GM21825 (cell line): ENCODE results near the gene OLFM3.

Experiments used
- ATAC-seq: cut with Tn5 transposase; IDR thresholded peaks from one replicate; pipeline ENCODE4 v1.9.1; 2021; ENCODE audit warnings: mild to moderate bottlenecking, moderate library complexity; ENCODE audit not compliant: unreplicated experiment

The OLFM3 gene

DNA sequence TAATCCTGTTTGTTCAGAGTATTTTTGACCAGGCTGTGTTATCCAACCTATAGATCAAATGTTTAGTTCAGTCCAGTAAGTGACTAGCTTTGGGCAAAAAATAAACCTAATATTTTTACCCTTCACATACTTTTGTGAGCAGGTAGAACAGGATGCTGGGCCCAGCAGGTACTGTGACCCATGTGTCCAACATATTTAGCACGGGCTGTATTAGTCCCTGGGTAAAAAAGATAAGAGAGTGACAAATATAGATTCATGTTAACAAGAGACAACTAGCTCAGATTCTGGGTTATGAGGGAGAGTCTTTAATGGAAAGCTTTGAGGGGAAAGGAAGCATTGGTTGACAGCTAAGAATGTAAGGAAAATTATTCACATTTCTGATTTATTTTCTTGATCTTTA lies 43.1 kb downstream of the OLFM3 start:
- no peak for ATAC-seq

DNA sequence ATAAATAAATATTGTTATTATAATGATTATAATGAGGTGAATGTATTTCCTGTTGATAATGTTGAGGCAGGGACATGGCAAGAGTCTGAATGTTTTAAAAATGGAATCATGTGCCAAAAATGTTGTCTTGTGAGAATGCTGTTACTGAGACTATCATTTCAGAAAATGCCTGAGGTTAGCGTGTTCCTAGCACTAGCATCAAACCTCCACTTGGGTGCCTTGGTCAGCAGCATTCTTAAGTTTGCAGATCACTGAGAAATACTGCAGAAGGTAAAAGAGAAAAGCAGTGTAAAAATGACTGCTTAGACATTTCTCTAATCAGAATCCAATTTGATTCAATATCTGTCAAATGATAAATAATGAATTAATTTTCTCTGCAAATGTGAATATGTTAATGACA lies 50.8 kb downstream of the OLFM3 start:
- no peak for ATAC-seq

DNA sequence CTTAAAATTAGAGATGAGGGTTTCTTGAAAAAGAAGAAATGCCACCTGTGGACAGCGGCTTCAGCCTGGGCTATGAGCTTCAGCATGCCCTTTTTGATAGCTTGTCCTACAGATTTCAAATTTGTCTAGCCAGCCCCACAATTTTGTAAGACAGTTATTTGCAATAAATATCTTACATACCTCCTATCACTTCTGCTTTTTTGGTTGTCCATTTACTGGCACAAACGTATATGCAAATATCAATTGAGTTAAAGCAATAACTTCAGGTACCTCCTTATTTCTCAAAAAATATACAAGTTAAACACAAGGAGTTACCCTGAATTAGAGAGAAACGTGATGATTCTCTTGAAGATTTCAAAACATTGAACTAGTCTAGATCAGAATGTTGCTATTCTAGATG lies 53.5 kb downstream of the OLFM3 start:
- no peak for ATAC-seq

DNA sequence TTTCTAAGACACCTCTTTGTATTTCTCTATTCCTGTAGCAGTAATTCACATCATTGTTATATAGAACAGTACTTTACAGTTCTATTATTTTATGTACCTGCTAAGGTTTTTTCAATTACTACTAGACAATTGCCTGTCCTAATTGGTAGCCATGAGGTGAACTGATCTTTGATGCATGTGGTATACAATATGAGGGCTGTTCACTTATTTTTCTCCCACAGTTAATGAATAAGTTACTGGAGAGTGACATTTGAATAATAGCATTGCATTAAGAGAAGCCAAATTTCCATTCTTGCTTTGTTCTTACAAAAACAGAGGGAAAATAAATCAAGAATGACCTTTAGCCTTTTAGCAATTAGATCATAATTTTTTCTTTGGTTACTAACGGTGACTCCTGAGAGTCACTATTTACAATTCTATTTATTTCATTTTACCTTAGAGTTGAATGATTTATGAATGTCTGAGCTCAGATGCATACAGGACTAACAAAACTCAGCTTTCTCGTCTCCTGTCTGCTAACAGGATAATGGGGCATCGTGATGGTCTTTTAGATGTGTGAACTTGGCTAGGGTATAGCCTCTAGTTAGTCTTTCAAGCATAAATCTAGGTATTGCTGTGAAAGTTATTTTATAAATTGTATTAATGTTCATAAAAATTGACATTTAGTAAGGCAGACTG lies 54.1 kb downstream of the OLFM3 start:
- ATAC-seq, result no peak

DNA sequence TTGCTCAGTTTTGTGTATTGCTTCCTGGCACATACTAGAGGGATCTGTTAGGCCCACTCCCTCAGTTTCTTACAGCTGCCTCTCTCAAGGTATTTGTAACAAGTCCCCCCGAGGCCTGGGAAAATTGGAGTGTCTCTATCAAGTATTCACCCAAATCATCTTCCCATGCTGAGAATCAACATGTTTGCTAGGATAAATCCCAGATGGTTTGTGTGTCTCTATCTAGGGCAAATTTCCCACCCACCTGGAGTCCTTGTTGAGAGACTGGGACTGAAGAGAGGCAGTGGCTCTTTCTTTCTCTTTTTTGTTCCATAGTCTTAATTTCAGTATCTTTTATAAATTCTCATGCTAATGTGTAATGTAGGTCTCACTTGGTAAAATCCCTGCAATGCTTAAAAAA lies 58.0 kb downstream of the OLFM3 start:
- no peak for ATAC-seq

DNA sequence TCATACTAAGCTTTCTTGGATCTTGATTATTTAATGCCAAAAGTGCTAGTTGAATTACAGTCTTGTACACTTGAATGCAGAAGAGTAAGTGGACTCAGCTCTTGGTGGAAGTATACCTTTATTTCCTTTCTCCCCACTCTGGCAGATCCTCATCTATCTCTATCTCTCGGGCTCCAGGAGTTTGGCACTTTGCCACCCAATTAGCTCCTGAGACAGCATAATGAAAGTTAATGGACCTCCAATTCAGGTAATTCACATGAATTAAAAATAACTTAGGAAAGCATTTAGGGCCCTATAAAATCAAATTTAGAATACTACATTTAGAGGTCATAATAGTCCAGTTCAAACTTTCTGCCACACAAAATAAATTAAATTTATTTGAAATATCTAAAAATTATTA lies 67.4 kb downstream of the OLFM3 start:
- no peak for ATAC-seq

DNA sequence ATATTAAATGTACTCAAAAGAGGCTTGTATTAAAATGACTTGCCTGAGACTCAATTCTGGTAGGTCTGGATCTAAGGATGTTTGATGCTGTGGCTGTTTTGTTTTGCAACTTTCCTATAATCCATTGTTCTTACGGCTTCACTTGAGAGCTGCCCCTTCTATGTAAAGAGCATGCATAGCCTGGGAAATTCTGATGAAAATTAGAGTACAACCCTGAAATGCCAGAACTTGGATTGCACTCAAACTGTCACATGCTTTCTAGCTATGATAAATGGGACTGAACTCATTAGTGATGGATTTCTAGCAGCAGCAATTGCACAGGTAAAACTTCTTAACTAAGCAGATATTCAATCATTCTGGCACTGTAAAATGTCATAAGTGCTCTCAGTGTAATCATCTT lies 67.9 kb downstream of the OLFM3 start:
- ATAC-seq, result no peak

DNA sequence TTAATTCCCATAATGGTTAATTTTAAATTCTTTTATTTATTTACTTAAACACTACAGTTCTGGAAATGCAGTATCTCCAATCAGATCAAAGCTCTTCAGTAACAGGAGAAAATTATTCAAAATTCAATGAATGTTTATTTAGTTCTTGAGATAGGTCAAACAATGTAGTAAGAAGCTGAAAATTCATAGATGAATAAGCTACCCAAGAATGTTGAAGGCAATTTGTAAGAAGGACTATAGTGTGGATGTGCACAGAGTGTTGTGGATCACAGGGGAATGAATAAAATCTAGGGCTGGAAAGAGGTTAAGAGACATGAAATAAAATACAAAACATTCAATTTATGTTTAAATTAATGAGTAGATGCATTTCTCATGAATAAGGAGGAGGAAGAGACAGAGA lies 72.0 kb downstream of the OLFM3 start:
- no peak for ATAC-seq

DNA sequence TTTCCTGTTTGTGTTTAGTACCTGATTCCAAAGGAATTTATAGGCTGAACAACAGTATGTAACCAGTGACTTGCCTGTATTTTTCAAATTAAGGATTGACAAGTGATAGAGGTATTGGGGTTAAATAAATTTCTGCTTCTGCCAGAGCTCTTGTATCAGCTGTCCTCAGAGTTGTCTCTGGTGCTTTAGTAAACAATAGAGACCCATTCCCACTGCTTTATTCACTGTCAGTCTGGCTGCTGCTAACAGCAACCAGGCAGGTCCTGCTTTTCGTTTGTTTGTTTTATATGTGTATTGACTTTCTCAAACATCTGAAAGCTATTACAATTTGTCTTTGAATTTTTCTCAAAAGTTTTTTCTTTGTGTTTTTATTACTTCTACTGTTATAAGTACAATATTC lies 76.1 kb downstream of the OLFM3 start:
- ATAC-seq, result no peak

DNA sequence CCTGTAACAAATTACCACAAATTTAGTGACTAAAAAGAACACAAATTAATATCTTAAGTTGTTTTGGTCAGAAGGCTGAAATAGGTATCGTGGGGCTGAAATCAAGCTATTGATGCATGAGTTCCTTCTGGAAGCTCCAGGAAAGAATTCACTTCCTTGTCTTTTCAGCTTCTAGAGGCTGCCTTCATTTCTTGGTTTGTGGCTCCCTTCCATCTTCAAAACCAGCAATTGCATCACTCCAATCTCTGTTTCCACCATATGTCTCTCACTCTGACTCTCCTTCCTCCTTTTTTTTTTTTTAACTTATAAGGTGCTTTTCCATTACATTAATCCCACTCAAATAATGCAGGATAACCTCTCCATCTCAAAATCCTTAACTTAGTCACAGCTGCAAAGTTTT lies 78.4 kb downstream of the OLFM3 start:
- ATAC-seq, result no peak

DNA sequence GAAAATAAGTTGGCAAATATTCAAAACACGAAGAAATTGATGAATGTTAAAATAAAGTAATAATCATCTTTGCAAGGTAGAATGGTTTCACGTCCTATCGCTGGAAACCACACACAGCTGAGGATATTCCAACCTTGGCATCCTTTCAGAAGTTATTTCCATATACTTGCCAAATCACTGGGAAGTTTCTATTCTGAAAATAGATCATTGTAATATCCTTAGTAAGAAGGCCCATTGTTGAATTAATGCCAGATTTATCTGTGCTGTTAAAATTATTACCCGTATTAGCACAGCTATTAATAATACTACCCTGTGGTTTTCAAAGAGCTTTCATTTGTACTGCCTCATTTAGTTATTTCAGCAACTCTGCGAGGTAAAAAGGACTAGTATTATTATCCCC lies 81.1 kb downstream of the OLFM3 start:
- no peak for ATAC-seq

DNA sequence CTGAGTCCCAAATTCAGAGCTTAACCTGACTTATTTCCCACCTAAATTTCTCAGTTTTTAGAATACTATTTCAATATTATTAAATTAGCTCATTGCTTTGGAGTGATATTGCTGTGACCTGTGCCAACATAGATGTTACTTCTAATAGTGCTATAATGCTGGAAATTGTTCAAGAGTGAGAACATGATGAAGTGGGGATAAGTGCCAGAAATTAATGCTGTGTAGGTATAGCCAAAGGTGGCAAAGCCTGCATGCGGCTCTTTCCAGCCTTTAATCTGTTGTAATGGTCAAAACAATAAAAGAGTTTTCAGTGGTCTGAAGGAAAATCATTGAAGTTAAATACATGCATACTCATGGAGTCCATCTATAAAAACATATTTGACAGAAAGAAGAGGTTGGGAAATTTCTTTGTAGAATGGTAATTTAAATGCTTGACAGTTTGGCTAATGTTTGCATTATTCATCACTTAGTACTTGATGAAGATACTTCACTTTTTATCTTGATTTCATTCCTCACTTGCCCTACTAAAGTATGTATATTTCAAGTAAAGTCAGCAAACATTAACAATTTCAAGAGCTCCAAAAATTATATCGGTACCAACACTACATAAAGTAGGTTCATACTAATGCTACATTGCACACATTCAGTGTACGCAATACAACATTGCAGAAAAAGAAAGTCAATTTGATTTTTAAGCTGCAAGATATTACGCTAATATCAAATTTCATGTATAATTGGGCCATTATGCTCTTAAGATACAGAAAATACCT lies 82.1 kb downstream of the OLFM3 start:
- ATAC-seq, result no peak

DNA sequence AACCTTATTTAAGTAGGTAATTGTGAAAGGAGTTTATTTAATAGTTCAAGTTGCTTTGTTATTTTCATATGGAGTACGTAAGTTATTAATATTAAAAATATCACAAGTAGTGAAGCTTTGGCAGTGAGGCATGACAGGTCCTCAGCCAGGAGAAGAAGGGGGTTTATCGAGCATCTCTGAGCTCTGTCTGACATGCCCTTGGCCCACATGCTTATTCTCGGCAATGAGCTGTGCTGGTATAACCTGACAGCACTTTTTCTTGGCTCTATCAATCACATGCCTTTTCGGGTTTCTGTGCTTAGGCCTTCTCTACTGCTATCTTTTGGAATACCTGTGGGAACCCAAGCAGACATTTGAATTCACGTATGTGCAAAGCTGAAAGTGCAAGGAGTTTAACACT lies 84.8 kb downstream of the OLFM3 start:
- ATAC-seq, result no peak

DNA sequence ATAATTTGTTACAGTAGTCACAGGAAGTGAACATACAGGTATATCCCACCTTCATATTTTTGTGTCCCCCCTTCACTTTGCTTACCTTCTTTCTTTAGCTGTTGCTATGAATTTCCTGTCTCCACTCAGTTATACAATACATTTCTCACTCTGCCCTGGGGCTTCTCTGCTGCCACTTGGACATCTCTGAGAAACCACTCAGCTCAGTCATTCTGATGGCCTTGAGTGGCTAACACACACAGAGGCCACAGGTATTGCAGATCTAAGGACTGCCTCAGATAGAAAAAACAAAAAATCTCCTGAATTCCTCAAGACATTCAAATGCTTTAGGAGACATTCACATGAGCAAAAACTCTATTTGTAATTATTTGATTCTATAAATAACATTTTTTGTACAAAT lies 87.7 kb downstream of the OLFM3 start:
- no peak for ATAC-seq

DNA sequence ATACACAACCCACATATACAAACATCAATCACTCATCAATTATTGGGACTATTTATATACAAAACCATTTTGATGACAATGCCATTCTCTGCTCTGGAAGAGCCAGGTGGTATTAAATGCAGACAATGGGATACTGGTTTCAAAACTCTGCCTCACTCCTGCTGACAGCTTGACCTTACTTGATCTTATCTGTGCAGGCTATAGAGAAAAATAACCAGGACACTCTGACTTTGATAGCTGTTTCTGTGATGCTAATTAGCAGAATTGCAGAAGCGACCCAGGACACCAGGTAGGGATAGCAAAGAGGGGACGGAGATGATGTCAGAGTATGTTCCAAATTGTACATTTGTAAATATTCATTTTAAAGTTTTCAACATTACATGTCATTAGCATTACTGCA lies 89.5 kb downstream of the OLFM3 start:
- ATAC-seq, result no peak

DNA sequence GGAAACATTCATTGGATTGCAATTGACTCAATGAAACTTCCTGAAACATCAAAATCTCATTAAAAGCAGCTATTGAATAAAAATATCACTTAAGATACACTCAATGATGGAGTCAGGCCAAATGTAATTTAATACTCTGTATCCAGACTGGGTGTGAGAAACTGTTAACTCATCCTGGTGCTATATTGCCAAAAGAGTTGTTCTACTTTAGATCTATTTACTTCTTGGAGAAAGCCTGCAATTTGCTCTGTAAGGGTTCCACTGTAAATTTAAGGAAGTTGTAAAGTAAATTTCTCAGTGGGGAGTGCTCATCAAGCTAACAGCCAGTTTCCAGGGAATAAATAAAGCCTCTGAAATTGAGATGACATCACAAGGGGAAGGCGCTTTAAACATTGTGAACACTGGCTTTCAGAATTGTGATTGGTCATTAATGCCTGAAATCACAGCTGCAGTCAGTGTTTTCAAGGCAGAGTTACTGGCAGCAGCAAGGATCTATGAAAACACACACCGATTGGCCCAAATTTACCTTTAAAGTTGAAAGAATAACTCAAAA lies 91.4 kb downstream of the OLFM3 start:
- no peak for ATAC-seq

DNA sequence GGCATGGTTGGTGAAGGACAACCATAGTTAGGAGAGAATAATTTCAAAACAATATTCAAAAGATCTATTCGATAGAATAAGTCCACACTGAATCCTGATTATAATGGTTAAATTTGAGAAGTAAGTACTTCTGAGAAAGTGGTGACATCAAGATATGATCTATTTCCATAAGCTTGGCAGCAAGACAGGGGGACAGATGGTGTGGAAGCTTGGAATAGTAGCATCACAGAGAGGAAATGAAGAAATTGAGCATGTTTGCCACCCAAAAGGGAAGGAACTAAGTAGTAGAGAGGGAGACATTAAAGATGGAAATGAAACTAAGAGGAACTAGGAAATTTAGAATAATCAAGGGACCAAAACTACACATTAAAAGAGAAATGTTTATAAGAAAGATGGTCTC lies 94.5 kb downstream of the OLFM3 start:
- no peak for ATAC-seq

DNA sequence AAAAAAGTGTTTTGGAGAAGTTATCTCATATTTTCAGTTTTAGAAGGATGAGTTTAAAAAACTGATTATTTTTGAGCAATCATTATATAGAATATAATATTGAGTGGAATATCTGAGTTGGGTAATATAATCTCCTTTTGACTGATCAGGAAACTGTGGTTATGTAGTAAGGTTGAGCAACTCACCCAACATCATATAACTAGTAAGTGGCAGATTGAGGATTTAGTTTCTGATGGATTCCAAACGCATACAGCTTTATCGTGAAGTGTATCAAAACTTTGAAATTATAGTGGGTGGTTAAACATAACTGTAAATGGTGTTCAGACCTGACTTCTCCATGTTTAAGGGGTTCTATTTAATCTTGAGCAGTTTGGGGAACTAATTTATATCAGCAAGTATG lies 98.6 kb downstream of the OLFM3 start:
- ATAC-seq, result no peak

DNA sequence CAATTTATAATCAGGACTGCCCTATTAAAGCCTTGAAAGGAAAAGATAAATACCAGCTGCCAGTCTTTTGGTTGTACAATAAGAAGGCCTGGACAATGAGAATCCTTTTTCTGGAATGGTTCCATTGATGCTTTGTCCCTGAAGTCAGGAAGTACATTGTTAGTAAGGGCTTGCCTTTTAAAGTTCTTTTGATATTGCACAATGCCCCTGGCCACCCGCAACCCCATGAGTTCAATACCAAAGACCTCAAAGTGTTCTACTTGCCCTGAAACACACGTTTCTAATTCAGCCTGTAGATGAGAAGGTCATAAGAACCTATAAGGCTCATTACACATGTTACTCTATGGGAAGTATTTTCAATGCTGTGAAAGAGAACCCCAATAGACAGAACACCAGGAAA lies 112.1 kb downstream of the OLFM3 start:
- no peak for ATAC-seq

DNA sequence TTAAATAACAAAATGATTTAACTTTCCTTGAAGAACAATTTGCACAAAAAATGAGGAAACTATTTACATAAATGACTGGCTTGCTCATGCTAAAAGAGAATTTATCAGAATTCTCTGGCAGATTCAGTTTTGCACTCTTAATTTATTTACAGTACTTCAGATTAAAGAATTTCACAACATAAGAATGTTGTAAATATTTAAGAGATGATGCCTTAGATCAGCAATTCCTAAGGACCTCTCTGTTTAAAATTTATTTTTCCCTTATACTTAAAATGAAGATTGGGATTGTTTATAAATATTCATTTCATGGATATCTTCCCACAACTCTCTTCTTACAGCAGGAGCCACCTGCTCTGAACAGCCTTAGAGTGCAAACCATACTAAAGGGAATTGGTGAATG lies 120.8 kb downstream of the OLFM3 start:
- no peak for ATAC-seq

DNA sequence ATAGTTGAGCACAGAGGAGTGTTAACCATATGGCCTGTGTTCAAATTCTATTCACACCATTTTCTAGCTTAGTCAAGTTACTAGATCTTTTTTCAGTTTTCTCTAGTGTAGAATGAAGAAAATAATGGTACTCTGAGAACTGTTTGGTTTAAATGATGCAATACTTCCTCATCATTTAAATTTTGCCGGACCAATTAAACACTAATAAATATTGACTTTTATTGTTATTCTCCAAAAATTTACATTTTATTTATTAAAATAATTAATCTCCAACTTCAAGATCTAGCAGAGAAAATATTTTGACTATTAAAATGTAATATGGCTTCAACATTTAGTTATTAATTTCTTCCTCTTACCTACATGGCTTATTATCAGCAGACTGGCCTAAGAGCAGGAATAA lies 123.1 kb downstream of the OLFM3 start:
- ATAC-seq, result no peak

DNA sequence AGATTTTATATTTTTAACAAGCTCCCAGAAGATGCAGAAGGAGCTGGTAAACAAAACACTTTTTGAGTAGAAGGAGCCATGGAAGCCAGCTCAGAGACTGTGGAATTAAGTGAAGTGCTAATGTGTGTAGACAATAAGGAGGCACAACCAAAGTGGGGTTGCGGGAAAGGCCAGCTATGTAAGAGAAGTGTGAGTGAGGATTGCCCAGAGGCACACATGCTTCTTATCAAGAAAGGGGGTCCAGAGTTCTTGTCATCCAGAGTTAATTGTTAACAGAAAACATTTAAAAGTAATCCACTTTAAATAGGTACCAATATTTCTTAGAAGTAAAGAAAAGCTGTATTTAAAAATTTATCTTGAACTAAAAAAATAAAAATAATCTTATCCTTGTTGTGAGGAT lies 136.8 kb downstream of the OLFM3 start:
- no peak for ATAC-seq

DNA sequence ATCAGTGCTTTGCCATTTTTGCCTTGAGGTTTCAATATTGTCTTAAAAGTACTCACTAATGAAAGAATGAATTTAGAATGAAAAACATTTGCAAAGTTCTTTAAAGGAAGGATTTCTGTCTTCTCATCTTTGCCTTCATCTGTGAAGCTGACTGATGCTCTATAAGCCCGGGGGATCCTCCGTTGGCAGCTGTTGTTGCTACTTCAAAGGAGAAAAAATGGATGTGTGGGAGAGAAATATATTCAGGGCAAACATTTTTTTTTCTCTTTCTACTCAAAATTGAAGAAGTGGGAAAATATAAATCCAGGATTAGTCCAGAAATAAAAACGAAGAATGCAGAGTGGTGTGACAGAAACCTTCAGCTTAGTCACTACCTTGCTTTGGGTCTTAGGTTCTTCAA lies 142.5 kb downstream of the OLFM3 start:
- ATAC-seq, result no peak
